HG03045 (cell line): ENCODE data around the gene YPEL5.

Experiments used
- ATAC-seq: cut with Tn5 transposase; IDR thresholded peaks from one replicate; pipeline ENCODE4 v1.9.1; 2021; ENCODE audit warnings: mild to moderate bottlenecking, moderate library complexity; ENCODE audit not compliant: unreplicated experiment

The YPEL5 gene

DNA sequence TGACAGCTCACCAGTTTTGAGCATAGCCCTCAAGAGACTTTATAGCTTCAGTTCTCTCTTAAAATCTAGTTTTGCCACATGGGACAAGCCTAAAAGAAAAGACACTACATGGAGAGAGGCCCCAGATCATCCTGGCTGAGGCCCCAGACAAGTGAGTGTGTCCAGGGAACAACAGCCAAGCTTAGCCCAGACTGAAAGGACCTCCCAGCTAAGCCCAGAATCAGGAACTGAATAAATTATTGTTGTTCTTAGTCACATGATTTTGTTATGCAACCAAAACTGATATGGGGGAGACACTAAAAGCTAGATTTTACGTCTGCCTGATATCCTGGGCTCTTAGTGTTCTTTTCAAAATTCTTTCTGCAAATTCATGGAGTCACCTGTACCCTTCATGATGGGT lies 55.2 kb downstream of the YPEL5 start:
- no peak for ATAC-seq

DNA sequence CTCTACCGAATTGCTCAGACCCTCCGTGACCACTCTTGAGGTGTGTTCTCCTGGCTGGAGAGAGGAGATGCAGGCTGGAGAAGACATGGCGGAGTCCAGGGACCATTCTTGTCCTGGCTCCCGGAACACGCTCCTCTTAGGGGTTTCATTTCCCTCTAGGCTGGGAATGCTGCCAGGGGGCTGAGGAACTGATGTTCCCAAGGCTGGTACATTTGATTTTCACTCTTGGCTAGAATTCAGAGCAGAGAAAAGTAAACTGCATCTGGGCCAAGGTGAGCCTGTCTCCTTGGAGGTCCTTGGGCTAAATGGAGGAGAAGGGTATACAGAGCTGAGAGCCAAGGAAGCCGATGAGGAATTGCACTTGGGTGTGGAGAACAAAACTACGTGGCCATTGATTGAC lies 56.3 kb downstream of the YPEL5 start:
- no peak for ATAC-seq

DNA sequence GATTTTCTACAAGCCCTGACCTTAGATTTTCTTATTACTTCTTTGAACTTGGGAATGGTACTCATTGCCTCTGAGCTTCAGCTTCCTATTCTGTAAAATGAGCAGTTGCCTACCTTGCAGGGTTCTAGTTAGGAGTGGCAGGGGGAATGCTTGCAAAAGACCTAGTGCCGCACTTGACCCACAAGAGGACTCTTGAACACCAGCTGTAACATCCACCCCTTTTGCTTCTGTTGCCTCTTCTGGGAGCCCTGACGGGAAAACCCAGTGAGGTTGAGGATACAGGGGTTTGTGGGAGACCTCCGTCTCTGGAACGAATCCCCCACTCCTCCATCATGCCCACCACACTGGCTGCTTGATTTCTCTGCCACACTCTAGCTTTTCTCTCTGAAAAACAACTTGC lies 57.5 kb downstream of the YPEL5 start:
- ATAC-seq = no peak

DNA sequence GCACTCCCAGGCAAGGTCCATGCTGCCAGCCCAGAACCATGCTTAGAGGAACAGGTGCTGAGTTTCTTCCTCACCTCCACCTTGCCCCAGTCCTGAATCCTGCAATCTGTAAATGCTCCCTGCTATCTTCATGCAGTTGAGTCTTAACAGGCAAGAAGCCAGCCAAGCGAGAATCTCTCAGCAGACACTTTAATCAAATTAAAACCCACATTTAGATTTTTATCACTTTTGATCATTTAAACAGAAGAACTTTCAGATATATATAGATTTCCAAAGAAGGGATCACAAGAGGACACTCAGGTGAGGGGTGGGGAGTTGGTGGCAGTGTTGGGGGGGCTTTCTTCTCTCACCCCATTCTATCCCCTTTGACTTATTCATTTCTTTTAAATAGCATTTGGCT lies 58.6 kb downstream of the YPEL5 start:
- no peak for ATAC-seq

DNA sequence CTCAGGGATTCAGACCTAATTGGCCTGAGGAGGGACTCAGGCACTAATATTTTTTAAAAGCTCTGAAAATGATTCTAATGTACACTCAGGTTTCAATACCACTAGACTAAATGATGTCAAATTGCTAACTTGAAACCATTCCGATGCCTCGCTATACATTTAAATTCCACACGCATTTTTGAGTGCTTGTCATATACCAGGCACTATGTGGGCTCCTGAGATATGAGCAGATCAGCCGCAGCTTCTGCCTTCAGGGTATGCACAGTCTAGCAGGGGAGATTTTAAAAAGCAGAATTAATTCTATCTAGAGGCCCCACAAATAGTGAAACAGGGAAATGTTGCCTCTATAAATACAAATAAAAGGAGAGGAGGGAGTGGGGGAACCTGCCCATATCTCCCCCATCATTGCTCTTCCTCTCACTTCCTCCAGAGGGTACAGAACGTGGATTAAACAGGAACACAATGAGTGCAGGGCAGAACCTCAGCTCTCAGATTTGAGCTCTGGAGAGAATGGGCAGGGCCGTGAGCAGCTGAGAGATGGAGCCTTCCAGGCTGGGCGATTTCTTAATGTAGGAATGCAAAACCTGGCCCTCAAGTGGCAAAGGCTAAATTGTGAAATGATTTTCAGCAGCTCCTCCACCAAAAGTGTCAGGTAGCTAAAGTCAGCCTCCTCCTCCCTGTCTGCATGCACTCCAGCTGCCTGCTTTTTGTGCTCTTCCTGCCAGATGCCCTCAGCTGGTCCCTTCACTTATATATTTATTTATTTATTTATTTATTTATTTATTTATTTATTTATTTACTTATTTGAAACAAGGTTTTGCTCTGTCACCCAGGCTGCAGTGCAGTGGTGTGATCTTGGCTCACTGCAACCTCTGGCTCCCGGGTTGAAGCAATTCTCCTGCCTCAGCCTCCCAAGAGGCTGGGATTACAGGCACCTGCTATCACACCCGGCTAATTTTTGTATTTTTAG lies 59.9 kb downstream of the YPEL5 start:
- no peak for ATAC-seq

DNA sequence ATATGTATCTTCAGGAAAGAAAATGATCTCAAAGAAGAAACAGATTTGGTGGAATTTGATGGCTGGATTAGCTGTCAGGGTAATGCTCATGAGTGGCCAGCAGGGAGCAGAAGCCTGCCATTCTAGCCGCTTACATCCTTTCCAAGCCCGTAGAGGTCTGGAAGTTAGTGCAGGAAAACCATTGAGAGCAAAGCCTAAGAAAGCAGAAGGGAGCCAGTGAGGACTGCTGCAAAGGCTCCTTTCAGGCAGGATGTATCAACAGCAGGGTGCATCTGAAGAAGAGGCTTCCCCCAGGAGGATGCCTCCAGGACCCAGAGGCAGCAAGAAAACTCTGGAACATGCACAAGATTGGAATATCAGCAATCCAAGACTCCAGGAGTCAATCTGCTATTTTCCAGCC lies 61.6 kb downstream of the YPEL5 start:
- no peak for ATAC-seq

DNA sequence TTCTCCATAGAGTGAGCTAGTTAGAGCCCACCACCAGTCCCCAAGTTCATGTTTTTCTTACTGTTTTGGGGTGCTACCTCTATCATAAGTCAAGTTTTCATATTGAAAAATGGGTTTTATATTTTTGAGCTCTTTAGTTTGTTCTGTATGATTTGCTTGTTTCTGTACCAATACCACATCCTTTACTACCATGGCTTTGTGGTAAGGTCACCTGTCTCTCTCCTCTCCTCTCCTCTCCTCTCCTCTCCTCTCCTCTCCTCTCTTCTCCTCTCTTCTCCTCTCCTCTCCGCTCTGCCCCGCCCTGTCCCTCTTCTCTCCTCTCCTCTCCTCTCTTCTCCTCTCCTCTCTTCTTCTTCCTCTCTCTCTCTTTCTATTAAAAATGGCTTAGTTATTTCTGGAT lies 62.4 kb downstream of the YPEL5 start:
- ATAC-seq = no peak
